M059J (cell line): ENCODE data around the gene SSC5D. TPM values are rescaled to one million over a fixed set of nuclear protein-coding genes. Genes with fewer than 3 reads are reported as not detected.
"Not testable (repeated sequence)": the region's sequence is repeated elsewhere in the genome, so short reads cannot be mapped to it uniquely, and the experiment has no call there.

Experiments used
- DNase-seq: peaks from one replicate; pipeline ENCODE4 v3.0.0-alpha.2; 2012; ENCODE audit warnings: low read depth
- total RNA-seq: library from RNA; depleted of rRNA; stranded (reverse); fragments of >200 nt; shearing (Covaris generic); gene quantifications from 2 replicates; pipeline ENCODE4 v1.2.3, GENCODE V29; 2014; rRNA removed

The SSC5D gene
- total RNA-seq, result 1.8 and 7.2 TPM in 2 replicates

- DNase-seq, result peak; percentile 75
Observed at GRCh38 chr19:55487924-55488687, at the start of gene SSC5D. TSS of gene SSC5D (plus strand) at chr19:55488436. CDS start at chr19:55488590, 154 bp downstream.

- no peak for DNase-seq
Observed at GRCh38 chr19:55439052-55439451, 49.2 kb upstream of the SSC5D start.

GRCh38 chr19:55440411-55441105, 47.7 kb upstream of the SSC5D start:
- DNase-seq, result no peak

GRCh38 chr19:55441319-55441691, 46.9 kb upstream of the SSC5D start:
- DNase-seq, result no peak

GRCh38 chr19:55441692-55442321, 46.4 kb upstream of the SSC5D start:
- DNase-seq, result no peak

GRCh38 chr19:55442372-55442961, 45.8 kb upstream of the SSC5D start:
- DNase-seq, result no peak

GRCh38 chr19:55443045-55443823, 45.0 kb upstream of the SSC5D start, which contains the start of gene SHISA7:
TSS of gene SHISA7 (minus strand) at chr19:55443300. CDS start at chr19:55442863, 437 bp downstream.
- no peak for DNase-seq

GRCh38 chr19:55443824-55444480, 44.3 kb upstream of the SSC5D start:
- DNase-seq, result no peak

GRCh38 chr19:55444646-55445045, 43.6 kb upstream of the SSC5D start:
- DNase-seq, result no peak

GRCh38 chr19:55446060-55446459, 42.2 kb upstream of the SSC5D start:
- no peak for DNase-seq

GRCh38 chr19:55447421-55448174, 40.6 kb upstream of the SSC5D start:
- DNase-seq, result peak; percentile 76

- DNase-seq, result not testable (repeated sequence)
Observed at GRCh38 chr19:55448175-55448490, 40.1 kb upstream of the SSC5D start.

- DNase-seq, result no peak
Observed at GRCh38 chr19:55449469-55449868, 38.8 kb upstream of the SSC5D start.

- no peak for DNase-seq
Observed at GRCh38 chr19:55451163-55451964, 36.9 kb upstream of the SSC5D start.

GRCh38 chr19:55451965-55452748, 36.1 kb upstream of the SSC5D start:
- DNase-seq, result no peak

- DNase-seq, result peak; percentile 49
Observed at GRCh38 chr19:55452749-55453346, 35.4 kb upstream of the SSC5D start.

GRCh38 chr19:55453511-55454260, 34.5 kb upstream of the SSC5D start:
- DNase-seq, result no peak
